Keratinocyte (primary cell): ENCODE measurements around the gene PTPRZ1.

Experiments used
- CTCF ChIP-seq, 3 experiments: IDR thresholded peaks in 1 of 3; conservative IDR thresholded peaks in 1 of 3; optimal IDR thresholded peaks in 1 of 3; 2 replicates in 2 of 3; 3 replicates in 1 of 3; pipeline versions ENCODE3 to v1.5.1; 2011; ENCODE audit warnings: low read length in 3 of 3, mild to moderate bottlenecking in 3 of 3, moderate library complexity in 2 of 3, control low read depth in 1 of 3, inconsistent platforms in 1 of 3; ENCODE audit not compliant: insufficient read depth in 2 of 3; ENCODE audit errors: extremely low read depth in 1 of 3
- EZH2 ChIP-seq: IDR thresholded peaks from one replicate; pipeline ENCODE4 v1.6.1; 2012; ENCODE audit warnings: inconsistent platforms, mild to moderate bottlenecking, low read length, moderate library complexity

GRCh38 chr7:122035876-122036275, 162.9 kb downstream of the PTPRZ1 start:
- no peak for TF ChIP-seq CTCF (optimal IDR thresholded peaks at IDR 0.05 in 1 of 3, IDR thresholded peaks at IDR 0.05 in 1 of 3, conservative IDR thresholded peaks at IDR 0.05 in 1 of 3; ENCODE audit: extremely low read depth in 1 of 3, insufficient read depth in 2 of 3, low read length in 3 of 3)
- no peak for TF ChIP-seq EZH2
